Medulla oblongata (tissue), 1 donor: ENCODE measurements around the gene ITPA.
"Not testable (repeated sequence)": the region's sequence is repeated elsewhere in the genome, so short reads cannot be mapped to it uniquely, and the experiment has no call there.

Experiments used
- DNase-seq: peaks from one replicate; pipeline ENCODE4 v3.0.0-alpha.2; 2015; ENCODE audit errors: extremely low spot score

The ITPA gene

DNA sequence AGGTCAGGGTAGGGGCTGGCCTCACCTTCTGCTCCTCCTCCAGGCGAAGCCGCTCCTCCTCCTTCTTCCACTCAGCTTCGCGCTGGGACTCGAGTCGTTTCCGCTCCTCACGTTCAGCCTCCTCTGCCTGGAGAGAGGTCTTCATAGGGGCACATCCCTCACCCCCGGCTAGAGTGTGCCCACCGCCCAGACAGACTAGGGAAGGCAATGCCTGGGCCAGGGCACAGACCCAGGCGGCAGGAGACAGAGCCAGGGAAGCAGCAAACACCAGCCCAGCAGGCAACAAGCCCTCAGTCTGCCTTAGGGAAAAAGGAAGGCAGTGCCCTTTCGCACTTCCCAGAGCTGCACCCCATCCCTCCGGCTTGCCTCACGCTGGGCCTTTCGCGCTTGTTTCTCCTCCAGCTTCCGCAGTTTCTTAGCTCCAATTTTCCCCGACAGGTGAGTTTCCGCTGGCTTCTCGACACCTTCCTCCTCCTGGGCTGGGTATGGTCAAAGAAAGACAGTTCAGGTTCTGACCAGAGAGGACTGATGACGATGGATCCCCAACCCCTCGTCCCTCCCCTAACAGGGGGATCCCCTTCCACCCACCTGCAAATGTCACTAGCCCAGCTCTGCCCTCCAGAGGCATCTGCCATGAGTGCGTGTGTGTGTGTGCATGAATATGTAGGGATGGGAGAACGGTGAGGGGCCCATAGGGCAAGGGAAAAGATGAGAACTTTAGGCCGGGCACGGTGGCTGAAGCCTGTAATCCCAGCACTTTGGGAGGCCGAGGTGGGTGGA, 9.1 kb upstream of the ITPA start:
- no peak for DNase-seq

DNA sequence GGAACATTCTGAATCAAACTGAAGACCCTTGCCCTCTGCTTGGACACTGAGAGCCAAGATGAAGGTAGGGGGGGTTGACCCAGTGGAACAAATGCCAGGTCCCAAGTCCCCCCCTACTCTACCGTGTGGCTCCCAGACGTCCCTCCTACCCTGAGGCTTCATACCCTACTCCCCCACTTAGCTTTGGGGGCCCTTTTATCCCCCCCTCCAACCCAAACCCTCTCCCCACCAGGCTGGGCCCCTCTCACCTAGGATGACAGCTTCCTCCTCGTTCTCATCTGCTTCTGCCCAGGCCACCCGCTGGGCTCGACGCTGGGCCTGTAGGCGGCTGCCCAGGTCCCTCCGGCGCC, 6.4 kb upstream of the ITPA start:
- DNase-seq, result no peak

DNA sequence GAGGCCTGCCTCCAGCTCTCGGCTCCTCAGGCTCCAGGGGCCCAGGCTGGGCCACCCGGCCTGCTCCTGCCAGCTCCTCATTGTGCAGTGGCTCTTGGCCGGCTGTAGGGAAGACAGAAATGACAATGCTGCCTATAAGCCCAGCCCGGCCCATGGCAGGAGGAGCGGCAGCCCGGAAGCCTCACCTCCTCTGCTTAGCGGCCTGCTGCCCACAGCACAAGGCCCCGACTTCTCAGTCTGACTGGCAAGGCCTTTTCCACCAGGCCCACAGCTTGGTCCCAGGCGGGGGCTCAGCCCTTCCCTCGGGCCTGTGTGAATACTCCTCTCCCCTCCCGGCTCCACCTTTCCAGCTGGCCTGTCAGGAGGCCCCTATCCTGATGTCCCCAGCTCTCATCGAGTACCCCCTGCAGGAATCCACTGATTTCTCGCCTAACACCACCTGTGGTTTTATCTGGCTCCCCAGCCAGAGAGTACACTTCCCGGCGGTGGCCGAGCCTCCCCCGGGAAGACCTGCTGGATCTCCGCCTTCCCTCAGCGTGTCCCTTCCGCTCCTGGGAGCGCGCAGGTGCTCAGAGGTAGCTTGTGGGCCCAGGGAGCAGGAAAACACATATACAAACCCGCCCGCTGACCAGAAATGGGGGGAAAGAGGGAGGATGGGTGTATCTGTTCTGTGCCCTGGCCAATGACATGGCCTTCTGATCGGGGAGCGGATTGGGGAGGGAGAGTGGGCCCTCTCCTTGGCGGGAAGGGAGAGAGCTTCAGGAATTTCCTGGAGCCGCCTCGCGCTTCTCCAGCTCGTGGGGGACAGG, 5.8 kb upstream of the ITPA start:
- DNase-seq, result peak; percentile 19

DNA sequence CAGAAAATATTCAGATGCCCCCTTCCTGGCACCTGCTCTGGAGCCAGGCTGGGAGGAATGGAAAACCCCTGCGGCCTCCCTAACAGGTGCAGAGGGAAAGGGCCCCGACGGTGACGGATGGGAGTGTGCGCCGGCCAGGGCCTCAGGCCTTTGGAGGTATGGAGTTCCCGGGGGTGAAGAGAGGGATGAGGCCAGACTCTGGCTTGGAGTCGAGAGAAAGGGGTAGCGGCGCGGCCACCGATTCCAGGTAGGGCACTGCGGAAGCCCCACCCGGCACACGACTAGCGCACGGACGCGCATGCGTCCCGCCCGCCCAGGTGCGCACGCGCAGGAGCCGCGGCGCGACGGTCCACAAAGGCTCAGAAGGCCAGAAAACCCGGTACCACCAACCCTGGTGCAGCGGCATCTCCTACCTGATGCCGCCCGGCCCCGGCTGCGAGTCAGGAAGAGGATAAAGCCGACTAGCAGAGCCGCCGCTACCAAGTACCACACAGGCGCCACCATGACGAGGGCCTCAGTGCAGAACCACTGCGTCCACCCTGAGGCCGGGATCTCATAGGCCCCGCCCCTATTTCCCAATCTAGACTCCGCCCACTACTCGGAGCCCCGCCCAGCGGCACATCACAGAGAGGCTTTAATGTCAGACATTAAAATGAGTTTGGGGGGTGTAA, 5.0 kb upstream of the ITPA start, which contains the start of gene DDRGK1:
Gene DDRGK1 (minus strand): TSS at position 559 of the 671 bp plus-strand sequence. CDS start 55 bp downstream, at position 504.
- DNase-seq, result peak; percentile 88

DNA sequence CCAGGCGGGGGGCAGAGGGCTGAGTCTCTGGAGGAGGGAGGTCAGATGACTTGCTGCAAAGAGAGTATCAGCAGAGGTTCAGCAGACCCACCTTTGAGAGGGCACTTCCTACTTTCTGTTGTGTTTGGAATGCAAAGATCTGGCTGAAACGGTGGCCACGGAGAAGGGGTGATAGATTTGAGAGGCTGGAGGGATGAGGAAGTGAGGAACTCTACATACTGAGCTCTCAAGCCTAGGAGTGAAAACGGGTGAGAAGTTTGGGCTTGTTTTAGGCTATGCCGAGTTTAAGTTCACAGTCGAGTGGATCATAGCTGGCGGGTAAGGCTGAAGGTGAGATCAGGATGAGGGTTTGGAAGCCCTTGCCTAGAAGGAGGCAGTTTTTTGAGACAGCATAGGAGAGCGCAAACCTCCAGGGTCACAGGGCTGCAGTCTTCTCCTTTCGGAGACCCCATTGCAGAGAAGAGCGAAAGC, 477 bp upstream of the ITPA start:
- DNase-seq, result no peak

DNA sequence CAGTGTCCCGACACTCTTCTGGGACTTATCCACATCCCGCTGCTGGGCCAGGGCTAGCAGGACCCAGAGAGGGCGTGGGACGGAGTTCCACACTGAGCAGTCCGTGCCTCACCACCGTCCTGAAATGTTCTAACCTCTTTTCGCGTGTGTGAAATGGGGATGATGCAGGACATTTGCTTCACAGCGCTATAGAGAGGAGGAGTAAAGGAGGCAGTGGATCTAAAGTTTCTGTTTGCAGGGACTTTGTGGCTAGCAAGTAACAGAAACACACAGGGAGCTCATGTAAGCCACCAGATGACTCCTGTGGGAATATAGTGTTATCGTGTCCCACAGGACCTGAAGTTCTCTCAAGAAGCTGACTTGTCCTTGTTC, 634 bp downstream of the ITPA start:
- DNase-seq, result no peak

DNA sequence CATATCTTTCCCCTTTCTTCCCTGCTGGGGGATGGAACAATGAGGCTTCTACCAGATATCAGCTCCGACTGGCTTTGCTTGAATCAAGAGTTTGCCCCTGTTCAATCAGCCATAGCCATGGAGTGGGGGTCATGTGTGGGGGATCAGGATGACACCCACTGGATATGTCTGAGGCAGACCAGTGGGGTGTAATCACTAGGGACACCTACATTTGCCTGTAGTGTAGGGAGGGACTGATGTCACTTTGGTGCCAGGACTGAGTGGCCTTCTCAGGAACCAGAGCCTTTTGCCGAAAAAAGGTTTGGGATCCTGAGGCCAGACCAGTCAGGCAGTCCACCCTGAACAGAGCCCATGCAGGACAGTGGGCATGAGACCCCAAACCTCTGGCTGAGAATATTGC, 1.0 kb downstream of the ITPA start:
- DNase-seq, result no peak

DNA sequence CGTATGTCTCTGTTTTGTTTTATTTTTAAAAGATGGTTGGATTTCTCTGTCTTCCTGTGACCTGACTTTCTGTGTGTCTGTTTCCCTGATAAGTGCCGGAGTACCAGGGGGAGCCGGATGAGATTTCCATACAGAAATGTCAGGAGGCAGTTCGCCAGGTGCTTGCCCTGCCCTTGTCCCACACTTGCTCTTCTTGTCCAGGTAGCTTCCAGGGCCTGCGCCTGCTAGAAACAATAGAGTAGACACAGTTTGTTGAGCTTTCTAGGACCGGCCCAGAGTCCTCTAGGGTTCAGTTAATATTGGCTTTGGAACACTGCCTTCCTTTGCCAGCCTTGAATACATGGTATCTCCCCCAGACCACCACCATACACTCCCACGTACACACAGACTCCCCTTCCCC, 3.9 kb downstream of the ITPA start:
- DNase-seq, result no peak

DNA sequence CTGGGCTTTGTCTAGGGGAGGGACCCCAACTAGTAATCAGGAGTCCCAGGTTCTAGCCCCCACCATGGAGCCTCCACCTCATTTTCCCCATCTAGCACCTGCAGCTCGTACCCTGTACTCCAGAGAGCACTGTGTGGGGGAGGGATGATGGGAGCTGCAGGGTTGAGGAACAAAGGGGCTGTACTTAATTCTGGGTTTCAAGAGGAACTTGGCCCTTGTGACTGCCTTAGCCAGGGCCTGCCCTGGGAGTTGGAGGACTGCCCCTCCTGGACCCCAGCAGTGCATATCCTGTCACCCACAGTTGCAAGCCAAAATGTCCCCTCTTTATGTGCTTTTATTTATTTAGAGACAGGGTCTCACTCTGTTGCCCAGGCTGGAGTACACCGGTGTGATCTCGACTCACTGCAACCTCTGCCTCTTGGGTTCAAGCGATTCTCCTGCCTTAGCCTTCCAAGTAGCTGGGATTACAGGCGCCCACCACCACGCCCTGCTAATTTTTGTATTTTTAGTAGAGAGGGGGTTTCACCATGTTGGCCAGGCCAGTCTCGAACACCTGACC, 6.1 kb downstream of the ITPA start:
- not testable (repeated sequence) for DNase-seq

DNA sequence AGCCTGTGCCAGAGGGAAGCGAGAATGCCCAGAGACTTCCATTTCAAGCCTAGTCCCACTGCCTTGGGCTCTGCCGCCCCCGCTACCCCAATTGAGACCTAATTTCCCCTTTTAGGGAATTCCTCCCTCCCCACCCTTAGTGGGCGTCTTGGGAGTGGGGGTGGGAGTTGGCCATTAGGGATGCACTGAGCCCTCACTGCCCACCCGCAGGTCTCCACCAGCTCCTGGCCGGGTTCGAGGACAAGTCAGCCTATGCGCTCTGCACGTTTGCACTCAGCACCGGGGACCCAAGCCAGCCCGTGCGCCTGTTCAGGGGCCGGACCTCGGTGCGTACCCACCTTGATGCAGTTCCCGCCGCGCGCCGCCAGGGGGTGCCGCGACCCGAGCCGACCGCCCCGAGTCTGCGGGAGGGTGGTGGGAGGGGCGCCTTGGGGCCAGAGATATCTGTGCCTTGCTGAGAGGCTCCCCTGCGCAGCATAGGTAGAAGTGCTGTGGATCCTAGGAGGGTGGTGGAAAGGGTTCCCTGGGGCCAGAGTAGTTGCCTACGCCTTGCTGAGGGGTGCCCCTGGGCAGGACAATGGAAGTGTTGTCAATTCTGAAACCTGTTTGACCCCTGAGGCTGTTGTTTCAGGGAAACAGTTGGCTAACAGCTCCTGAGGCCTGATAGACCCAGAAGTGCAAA, 9.2 kb downstream of the ITPA start:
- DNase-seq, result peak; percentile 20

DNA sequence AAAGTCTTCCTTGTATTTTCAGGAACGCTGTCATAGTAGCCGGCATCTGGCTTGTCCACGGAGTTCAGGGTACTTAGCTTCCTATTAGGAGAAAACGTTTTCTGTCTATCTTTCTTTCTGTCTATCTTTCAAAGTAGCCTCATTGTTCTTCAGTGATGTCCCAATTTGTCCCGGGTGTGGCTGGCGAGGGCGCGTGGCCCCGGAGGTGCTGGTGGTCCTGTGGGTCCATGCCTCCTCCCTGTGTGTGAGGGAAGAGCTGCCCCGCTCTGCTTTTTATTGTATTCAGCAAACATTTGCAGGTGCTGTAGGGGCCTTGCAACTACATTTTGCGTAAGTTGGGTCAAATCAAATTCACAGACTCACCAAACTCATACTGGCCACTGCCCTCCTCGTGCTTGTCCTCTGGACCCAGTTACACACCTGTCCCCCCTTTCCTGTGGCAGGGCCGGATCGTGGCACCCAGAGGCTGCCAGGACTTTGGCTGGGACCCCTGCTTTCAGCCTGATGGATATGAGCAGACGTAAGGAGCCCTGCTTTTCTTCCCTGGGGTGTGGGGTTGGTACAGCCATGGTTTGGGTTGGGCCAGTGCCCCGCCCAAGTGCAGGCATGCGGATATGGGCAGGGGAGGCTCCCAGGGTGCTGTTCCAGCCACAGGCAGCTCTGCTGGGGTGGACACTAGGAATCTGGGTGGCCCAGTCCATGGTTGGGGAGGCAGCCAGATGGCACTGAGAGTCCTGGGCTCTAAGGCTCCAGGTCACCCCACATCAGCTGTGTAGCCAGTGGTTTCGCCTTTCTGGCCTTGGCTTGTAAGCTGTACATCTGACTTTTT, 12.3 kb downstream of the ITPA start:
- no peak for DNase-seq

DNA sequence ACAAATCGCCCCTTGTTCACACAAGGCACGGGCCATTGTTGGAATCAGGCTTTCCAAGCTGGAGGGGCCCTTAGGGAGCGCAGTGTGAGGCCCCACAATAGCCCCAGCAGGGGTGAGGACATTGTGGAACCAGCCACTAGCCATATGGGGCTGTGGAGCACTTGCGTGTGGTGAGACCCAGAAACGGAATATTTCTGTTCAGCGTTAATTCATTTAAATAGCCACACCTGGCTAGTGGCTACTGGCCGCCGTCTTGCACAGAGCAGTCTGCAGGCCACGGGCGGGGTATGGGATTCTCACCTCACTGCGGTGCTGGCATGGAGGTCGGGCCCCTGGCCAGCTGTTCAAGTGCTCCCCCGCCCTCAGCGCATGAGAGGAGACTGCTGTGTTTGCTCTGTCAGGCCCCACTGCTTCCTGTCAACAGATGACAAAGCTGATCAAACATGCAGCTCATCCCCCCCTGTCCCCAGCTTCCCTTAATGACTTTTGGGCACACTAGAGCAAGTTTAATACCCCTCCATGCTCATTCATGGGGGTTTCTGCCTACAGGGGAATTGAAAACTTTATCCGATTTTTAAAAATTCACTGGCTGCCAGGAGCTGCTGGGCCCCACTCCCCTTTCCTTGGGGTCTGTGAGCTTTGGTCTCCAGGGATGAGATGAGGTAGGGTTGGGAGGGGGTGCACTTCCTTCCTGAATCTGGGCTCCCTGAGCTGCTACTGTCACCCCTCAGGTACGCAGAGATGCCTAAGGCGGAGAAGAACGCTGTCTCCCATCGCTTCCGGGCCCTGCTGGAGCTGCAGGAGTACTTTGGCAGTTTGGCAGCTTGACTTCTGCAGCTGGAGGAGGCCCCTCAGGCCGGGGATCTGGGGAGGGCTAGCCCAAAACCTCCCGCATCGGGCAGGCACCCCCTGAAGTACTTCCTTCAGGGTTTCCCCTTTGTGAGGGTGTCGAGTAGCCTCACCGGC, 13.6 kb downstream of the ITPA start:
- peak; percentile 22 for DNase-seq

DNA sequence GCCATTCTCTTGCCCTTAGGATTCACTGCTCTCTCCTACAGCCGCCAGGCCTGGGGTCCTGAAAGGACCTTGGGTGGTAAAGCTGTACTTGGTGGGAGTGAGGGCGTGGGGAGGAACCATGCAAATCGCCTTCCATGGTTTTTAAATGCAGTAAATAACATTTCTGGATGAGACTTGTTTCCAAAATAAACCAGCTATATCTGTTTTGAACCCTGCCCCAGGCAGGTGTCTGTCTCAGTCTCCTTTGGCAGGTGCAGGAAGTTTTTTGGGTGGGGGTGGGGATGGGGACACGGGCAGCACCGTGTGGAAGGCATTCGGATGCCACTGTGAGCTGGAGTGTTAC, 14.3 kb downstream of the ITPA start:
- DNase-seq, result no peak

DNA sequence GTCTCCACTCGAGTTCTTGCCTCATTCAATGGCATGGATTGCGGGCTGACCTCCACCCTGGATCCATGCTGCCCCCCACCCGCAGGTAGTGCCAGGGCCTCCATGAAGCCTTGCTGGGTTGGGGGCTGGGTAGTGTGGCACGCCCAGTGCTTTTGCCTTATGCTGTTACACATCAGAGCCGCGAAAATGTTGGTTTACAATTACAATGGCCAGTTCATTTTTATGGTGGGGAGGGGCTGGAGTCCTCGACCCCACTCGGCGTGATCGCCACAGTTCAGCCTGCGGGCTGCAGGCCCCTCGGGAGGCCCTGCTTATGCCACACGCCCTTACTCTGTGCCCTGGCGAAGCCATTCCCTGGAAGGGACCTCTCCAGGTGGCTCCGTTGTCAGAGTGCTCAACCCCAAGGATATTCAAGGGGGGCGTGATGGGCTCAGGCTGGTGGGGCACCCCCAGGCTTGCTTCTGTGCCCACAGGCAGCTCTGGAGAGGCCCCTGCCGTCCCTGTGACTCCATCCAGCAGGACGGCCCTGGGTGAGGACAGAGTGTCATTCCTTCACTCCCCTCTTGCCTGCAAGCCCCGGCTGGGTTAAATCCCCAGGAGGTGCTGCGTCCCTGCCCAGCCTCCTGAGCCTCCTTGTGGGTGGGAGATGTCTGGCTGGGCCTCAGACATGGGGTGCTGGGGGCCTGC, 14.8 kb downstream of the ITPA start:
- no peak for DNase-seq

DNA sequence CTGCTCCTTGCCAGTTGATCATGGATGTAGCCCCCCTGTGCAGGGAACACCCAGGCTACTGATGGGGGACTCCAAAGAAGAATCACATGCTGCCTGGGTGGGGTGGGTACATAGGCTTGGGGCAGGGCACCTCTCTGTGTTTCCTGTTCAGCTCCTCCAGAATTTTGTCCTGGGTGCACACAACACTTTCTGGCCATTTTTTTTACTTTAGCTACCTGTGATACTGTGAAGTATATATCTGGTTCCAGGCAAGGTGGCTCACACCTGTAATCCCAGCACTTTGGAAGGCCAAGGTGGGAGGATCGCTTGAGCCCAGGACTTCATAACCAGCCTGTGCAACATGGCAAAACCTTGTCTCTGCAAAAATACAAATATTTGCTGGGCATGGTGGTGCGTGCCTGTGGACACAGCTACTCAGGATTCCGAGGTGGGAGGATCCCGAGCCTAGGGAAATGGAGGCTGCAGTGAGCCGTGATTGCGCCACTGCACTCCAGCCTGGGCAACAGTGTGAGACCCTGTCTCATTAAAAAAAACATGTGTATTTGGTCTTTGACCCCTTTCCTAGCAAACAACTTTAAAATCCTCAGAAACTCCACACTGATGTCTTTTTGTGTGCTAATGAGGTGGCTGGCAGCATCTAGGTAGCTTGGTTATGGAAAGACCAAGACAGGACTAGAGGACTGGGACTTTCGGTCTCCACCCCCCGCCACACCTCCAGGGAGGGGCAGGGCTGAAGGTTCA, 15.6 kb downstream of the ITPA start:
- no peak for DNase-seq

DNA sequence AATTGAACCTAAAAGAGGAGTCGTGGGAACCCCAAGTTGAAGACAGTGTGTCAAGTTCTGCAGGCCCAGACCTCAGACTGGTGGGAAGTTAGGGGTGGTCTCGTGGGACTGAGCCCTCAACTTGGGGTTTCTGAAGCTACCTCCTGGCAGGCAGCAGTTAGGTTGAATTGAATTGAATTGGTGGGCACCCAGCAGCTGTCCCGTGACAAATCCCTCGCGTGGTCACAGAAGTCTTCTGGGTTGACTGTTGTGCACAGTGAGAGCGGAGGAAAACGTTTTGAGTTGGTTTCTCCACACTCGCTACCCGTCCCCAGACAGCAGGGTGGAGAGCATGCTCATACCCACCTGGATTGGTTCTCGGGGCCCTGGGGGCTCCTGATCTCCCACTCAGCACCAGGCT, 16.8 kb downstream of the ITPA start:
- DNase-seq, result no peak

DNA sequence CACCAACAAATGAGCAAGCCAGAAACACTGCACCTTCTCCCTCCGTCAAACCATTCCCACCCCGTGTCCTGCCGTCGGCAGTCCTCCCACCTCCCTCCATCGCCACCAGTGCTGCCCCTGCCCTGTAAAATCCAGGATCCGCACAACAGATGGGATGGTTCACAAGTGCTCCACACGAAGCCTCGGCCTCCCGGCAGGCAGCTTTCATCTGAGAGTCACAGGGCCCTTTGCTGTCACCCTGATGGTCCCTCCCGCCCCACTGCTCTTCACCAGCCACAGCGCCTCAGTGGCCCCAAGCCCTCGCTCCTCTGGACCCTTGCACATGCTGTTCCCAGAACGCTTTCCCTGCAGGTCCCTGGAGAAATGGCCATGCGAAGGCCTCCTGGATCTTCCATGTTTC, 17.6 kb downstream of the ITPA start:
- no peak for DNase-seq

DNA sequence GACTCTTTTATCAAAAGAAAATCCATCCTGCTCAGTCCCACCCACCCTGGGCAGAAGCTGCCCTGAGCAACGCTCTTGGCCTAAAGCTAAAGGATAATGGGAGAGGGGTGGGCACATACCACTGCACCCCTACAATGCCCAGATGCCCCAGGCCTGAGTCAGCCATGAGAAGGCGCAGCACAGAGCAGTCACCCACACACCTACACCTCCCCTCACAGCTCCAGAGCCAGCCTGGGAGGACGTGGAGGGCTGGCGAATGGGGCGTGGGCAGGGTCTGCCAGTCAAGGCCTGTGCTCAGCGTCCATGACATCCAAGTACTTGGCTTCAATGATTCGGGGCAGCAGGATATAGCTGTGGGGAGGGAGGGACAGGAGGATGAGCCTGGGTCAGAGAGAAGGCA, 18.2 kb downstream of the ITPA start:
- DNase-seq, result no peak
